H1 (cell line): ENCODE data around the gene EEF2K.

Source experiments
- ATF3 ChIP-seq: IDR thresholded peaks from 2 replicates; pipeline ENCODE4 v1.6.1; 2011; ENCODE audit warnings: low read depth, mild to moderate bottlenecking, low read length; ENCODE audit not compliant: insufficient read depth
- CBX5 ChIP-seq: fragments of 300-800, 300-1000 bp; sonication (generic); IDR thresholded peaks from 2 replicates; pipeline ENCODE4 v1.7.1; 2016; ENCODE audit warnings: antibody characterized with exemption, low read length, low read depth
- POLR2A ChIP-seq, 2 experiments: IDR thresholded peaks; 1 replicate in 1 of 2; 2 replicates in 1 of 2; pipeline ENCODE4 v1.6.1; 2011; ENCODE audit warnings: low read depth in 2 of 2, low read length in 2 of 2, mild to moderate bottlenecking in 2 of 2; ENCODE audit errors: control extremely low read depth in 1 of 2
- RBBP5 ChIP-seq: IDR thresholded peaks from 2 replicates; pipeline ENCODE4 v1.7.1; 2012; ENCODE audit warnings: low read depth, mild to moderate bottlenecking, inconsistent platforms, low read length, moderate library complexity, borderline replicate concordance
- TF ChIP-seq, protein P1 (sequence below), 3 experiments: IDR thresholded peaks; 1 replicate in 2 of 3; 2 replicates in 1 of 3; pipeline versions ENCODE4 v1.5.1 to v1.6.1; 2011; ENCODE audit warnings: low read length in 3 of 3, mild to moderate bottlenecking in 3 of 3, inconsistent platforms in 2 of 3, low read depth in 1 of 3, moderate library complexity in 1 of 3; ENCODE audit not compliant: insufficient read depth in 1 of 3; ENCODE audit errors: control extremely low read depth in 1 of 3
- TF ChIP-seq, protein P2 (sequence below): fragments of 300-600 bp; sonication (generic); IDR thresholded peaks from 2 replicates; pipeline ENCODE4 v1.7.1; 2012; ENCODE audit warnings: low read length, moderate library complexity, mild to moderate bottlenecking, inconsistent platforms; ENCODE audit not compliant: insufficient replicate concordance

- TF ChIP-seq POLR2A (IDR thresholded peaks at IDR 0.05; ENCODE audit: control extremely low read depth in 1 of 2, low read depth in 2 of 2, low read length in 2 of 2) = no peak
- TF ChIP-seq, protein P1, sequence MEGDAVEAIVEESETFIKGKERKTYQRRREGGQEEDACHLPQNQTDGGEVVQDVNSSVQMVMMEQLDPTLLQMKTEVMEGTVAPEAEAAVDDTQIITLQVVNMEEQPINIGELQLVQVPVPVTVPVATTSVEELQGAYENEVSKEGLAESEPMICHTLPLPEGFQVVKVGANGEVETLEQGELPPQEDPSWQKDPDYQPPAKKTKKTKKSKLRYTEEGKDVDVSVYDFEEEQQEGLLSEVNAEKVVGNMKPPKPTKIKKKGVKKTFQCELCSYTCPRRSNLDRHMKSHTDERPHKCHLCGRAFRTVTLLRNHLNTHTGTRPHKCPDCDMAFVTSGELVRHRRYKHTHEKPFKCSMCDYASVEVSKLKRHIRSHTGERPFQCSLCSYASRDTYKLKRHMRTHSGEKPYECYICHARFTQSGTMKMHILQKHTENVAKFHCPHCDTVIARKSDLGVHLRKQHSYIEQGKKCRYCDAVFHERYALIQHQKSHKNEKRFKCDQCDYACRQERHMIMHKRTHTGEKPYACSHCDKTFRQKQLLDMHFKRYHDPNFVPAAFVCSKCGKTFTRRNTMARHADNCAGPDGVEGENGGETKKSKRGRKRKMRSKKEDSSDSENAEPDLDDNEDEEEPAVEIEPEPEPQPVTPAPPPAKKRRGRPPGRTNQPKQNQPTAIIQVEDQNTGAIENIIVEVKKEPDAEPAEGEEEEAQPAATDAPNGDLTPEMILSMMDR (IDR thresholded peaks at IDR 0.05; ENCODE audit: control extremely low read depth in 1 of 3, insufficient read depth in 1 of 3, low read depth in 1 of 3, low read length in 3 of 3) = no peak
- TF ChIP-seq RBBP5 = no peak
- TF ChIP-seq, protein P2, sequence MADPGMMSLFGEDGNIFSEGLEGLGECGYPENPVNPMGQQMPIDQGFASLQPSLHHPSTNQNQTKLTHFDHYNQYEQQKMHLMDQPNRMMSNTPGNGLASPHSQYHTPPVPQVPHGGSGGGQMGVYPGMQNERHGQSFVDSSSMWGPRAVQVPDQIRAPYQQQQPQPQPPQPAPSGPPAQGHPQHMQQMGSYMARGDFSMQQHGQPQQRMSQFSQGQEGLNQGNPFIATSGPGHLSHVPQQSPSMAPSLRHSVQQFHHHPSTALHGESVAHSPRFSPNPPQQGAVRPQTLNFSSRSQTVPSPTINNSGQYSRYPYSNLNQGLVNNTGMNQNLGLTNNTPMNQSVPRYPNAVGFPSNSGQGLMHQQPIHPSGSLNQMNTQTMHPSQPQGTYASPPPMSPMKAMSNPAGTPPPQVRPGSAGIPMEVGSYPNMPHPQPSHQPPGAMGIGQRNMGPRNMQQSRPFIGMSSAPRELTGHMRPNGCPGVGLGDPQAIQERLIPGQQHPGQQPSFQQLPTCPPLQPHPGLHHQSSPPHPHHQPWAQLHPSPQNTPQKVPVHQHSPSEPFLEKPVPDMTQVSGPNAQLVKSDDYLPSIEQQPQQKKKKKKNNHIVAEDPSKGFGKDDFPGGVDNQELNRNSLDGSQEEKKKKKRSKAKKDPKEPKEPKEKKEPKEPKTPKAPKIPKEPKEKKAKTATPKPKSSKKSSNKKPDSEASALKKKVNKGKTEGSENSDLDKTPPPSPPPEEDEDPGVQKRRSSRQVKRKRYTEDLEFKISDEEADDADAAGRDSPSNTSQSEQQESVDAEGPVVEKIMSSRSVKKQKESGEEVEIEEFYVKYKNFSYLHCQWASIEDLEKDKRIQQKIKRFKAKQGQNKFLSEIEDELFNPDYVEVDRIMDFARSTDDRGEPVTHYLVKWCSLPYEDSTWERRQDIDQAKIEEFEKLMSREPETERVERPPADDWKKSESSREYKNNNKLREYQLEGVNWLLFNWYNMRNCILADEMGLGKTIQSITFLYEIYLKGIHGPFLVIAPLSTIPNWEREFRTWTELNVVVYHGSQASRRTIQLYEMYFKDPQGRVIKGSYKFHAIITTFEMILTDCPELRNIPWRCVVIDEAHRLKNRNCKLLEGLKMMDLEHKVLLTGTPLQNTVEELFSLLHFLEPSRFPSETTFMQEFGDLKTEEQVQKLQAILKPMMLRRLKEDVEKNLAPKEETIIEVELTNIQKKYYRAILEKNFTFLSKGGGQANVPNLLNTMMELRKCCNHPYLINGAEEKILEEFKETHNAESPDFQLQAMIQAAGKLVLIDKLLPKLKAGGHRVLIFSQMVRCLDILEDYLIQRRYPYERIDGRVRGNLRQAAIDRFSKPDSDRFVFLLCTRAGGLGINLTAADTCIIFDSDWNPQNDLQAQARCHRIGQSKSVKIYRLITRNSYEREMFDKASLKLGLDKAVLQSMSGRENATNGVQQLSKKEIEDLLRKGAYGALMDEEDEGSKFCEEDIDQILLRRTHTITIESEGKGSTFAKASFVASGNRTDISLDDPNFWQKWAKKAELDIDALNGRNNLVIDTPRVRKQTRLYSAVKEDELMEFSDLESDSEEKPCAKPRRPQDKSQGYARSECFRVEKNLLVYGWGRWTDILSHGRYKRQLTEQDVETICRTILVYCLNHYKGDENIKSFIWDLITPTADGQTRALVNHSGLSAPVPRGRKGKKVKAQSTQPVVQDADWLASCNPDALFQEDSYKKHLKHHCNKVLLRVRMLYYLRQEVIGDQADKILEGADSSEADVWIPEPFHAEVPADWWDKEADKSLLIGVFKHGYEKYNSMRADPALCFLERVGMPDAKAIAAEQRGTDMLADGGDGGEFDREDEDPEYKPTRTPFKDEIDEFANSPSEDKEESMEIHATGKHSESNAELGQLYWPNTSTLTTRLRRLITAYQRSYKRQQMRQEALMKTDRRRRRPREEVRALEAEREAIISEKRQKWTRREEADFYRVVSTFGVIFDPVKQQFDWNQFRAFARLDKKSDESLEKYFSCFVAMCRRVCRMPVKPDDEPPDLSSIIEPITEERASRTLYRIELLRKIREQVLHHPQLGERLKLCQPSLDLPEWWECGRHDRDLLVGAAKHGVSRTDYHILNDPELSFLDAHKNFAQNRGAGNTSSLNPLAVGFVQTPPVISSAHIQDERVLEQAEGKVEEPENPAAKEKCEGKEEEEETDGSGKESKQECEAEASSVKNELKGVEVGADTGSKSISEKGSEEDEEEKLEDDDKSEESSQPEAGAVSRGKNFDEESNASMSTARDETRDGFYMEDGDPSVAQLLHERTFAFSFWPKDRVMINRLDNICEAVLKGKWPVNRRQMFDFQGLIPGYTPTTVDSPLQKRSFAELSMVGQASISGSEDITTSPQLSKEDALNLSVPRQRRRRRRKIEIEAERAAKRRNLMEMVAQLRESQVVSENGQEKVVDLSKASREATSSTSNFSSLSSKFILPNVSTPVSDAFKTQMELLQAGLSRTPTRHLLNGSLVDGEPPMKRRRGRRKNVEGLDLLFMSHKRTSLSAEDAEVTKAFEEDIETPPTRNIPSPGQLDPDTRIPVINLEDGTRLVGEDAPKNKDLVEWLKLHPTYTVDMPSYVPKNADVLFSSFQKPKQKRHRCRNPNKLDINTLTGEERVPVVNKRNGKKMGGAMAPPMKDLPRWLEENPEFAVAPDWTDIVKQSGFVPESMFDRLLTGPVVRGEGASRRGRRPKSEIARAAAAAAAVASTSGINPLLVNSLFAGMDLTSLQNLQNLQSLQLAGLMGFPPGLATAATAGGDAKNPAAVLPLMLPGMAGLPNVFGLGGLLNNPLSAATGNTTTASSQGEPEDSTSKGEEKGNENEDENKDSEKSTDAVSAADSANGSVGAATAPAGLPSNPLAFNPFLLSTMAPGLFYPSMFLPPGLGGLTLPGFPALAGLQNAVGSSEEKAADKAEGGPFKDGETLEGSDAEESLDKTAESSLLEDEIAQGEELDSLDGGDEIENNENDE = no peak
- TF ChIP-seq CBX5 = no peak
- no peak for TF ChIP-seq ATF3
Measured at GRCh38 chr16:22304411-22304810, 98.3 kb downstream of the EEF2K start.
